ENCODE results near the gene ANKRD34A.

- TF ChIP-seq CTCF (IDR thresholded peaks at IDR 0.05; ENCODE audit: low read depth, low read length, missing input control), result no peak
- no peak for TF ChIP-seq REST (IDR thresholded peaks at IDR 0.05)
- no peak for TF ChIP-seq TAF1 (conservative IDR thresholded peaks at IDR 0.05)
These were observed 26.0 kb upstream of the ANKRD34A start for GRCh38 chr1:145990249-145990855.

All from liver (tissue), 3 donors.